GM19324 (cell line): ENCODE data around the gene SLC35F5.
A peak's percentile ranks its signal among the peaks of the same experiment; 100 is the strongest.
"Not testable (repeated sequence)": the region's sequence is repeated elsewhere in the genome, so short reads cannot be mapped to it uniquely, and the experiment has no call there.

Source experiments
- ATAC-seq: cut with Tn5 transposase; IDR thresholded peaks from one replicate; pipeline ENCODE4 v1.9.1; 2021; ENCODE audit warnings: mild to moderate bottlenecking, moderate library complexity; ENCODE audit not compliant: unreplicated experiment, low FRiP score

The SLC35F5 gene

GRCh38 chr2:113698892-113699447 lies 57.5 kb downstream of the SLC35F5 start:
- no peak for ATAC-seq

- not testable (repeated sequence) for ATAC-seq
Measured at GRCh38 chr2:113698251-113698650, 58.2 kb downstream of the SLC35F5 start.

- no peak for ATAC-seq
Measured at GRCh38 chr2:113697516-113697915, 58.9 kb downstream of the SLC35F5 start.

GRCh38 chr2:113694438-113694837 lies 62.0 kb downstream of the SLC35F5 start:
- ATAC-seq: no peak

GRCh38 chr2:113692698-113693428 lies 63.6 kb downstream of the SLC35F5 start:
- peak; percentile 61 for ATAC-seq

GRCh38 chr2:113690871-113691270 lies 65.6 kb downstream of the SLC35F5 start:
- not testable (repeated sequence) for ATAC-seq

GRCh38 chr2:113686537-113686936 lies 69.9 kb downstream of the SLC35F5 start:
- ATAC-seq: no peak

- no peak for ATAC-seq
Measured at GRCh38 chr2:113685471-113685870, 71.0 kb downstream of the SLC35F5 start.

- ATAC-seq: no peak
Measured at GRCh38 chr2:113679457-113679856, 77.0 kb downstream of the SLC35F5 start.

GRCh38 chr2:113677330-113677729 lies 79.1 kb downstream of the SLC35F5 start:
- ATAC-seq: no peak

GRCh38 chr2:113676623-113677266 lies 79.7 kb downstream of the SLC35F5 start:
- no peak for ATAC-seq

- no peak for ATAC-seq
Measured at GRCh38 chr2:113675875-113676274, 80.6 kb downstream of the SLC35F5 start.

- no peak for ATAC-seq
Measured at GRCh38 chr2:113672326-113672932, 84.0 kb downstream of the SLC35F5 start.

- ATAC-seq: not testable (repeated sequence)
Measured at GRCh38 chr2:113669013-113669412, 87.4 kb downstream of the SLC35F5 start.

GRCh38 chr2:113664761-113665533 lies 91.5 kb downstream of the SLC35F5 start:
- not testable (repeated sequence) for ATAC-seq

GRCh38 chr2:113663285-113664060 lies 93.0 kb downstream of the SLC35F5 start:
- ATAC-seq: not testable (repeated sequence)
